ENCODE data around the gene ID3. TPM values are rescaled to one million over a fixed set of nuclear protein-coding genes. Genes with fewer than 3 reads are reported as not detected.
"Not testable (repeated sequence)": the region's sequence is repeated elsewhere in the genome, so short reads cannot be mapped to it uniquely, and the experiment has no call there.

Gene ID3
- total RNA-seq, 2 donors from 2014 or later: 8.6 to 10.7 TPM

DNA sequence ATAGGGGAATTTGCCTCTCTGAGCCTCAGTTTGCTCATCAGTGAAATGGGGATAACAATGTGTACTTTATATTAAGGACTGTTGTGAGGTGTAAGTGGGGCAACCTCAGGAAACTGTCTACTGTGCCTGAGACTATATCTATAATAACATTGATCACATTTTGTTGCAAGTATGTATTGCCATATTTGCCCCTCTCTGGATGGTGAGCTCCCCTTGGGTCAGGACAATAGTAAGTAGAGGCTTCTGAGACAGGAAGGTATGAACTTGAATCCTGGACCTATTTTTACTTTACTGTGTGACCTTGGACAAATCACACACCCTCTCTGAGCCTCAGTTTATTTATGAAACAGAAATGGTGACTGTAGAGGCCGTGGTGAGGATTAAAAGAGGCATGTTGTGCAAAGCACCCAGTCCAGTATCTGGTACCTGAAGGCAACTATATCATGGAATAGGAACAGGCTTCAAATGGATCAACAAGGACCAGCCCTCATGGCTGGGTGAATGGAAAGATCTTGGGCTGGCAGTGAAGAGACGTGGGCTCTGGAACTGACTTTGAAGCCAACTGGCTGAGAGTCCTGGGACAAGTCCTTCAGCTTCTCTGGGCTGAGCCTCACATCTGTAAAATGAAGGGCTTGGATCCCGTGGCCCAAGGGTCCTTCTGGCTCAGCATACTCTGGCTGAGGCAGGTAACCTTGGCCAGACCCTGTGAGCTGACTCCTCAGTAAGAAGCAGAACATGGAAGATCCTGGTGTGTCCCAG, 35.0 kb upstream of the ID3 start:
- peaks cover 42% of the 10 kb centered on the region for H3K4me1 Mint-ChIP-seq
- no peaks in the 10 kb centered on the region for H3K9me3 ChIP-seq (ENCODE audit: control insufficient read depth, low read length, poor library complexity, severe bottlenecking)
- DNase-seq (no peak), ATAC-seq (no peak)
- H3K27ac Mint-ChIP-seq: peak overlapping the region; percentile 84
- peak overlapping the region; percentile 49 for H3K4me3 Mint-ChIP-seq
- no peaks in the 10 kb centered on the region for H3K36me3 Mint-ChIP-seq (ENCODE audit: low read depth)
- H3K27me3 Mint-ChIP-seq: no peaks in the 10 kb centered on the region

DNA sequence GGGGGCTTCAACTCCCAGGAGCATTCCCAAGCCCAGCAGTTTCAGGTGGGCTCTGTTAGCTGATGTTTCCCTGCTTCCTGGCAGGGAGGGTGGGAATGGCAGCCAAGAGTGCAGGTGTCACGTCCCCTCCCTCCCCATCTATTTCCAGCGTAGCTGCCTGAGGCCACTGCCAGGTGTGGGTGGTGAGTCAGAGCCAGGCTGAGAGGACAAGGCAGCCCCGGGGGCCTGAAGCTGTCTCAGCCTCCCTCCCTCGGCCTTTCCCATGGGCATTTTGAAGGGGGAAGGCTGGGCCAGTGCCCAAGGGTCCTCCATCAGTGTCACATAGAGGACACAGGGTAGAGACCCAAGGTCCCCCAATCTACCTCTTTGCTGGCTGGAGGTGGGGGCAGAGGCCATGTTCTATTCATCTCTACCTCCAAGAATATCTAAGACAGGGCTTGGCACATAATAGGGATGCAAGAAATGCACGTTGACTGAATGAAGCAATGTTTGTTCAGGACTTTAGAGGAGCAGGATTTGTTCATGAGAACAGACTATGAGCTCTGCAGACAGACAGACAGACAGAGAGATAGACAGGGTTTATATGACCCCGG, 34.4 kb upstream of the ID3 start:
- Mint-ChIP-seq H3K36me3 (ENCODE audit: low read depth) (no peaks in the 10 kb centered on the region), H3K4me3 (no peak overlapping the region), H3K4me1 (peaks cover 47% of the 10 kb centered on the region), H3K27ac (peak overlapping the region; percentile 93), H3K27me3 (no peaks in the 10 kb centered on the region)
- no peaks in the 10 kb centered on the region for H3K9me3 ChIP-seq (ENCODE audit: control insufficient read depth, low read length, poor library complexity, severe bottlenecking)
- ATAC-seq (no peak), DNase-seq (no peak)

- Mint-ChIP-seq H3K4me1 (peaks cover 47% of the 10 kb centered on the region), H3K27me3 (no peaks in the 10 kb centered on the region), H3K36me3 (ENCODE audit: low read depth) (no peaks in the 10 kb centered on the region), H3K27ac (peak overlapping the region; percentile 93), H3K4me3 (peak overlapping the region; percentile 25)
- DNase-seq (no peak), ATAC-seq (no peak)
- H3K9me3 ChIP-seq (ENCODE audit: control insufficient read depth, low read length, poor library complexity, severe bottlenecking): no peaks in the 10 kb centered on the region
Observed at GRCh38 chr1:23593042-23593521, 33.8 kb upstream of the ID3 start.

DNA sequence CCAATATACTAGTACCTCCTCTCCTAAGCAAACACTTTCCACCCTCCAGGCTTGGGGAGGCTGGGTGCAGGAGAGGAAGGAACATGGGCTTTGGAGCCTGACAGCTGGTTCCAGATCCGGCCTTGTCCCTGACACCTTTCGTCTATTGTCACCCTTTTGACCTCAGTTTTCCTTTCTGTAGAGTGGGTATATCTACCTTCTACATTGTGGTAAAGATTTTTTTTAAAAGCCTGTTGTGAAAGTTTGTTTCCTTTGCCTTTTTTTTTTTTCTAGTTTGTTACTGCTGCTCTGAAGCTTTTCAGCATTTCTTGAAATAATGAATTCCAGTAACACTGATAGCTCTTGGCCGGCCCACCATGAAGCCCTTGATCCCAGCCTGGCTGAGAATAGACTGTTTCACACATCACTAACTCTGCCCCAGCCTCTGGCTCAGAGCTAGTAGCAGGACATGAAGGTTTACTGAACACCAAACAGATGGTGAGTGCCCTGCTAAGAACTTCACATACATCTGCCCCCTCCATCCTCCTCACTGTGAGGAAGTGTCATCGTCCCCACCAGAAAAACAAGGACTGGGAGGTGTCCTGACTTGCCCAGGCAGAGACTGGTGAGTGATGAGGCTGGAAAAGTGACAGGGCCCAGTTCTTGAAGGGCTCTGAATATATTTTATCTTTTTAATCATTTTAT, 33.0 kb upstream of the ID3 start:
- H3K27ac Mint-ChIP-seq: peak overlapping the region; percentile 93
- peaks cover 39% of the 10 kb centered on the region for H3K4me1 Mint-ChIP-seq
- H3K4me3 Mint-ChIP-seq: peak overlapping the region; percentile 84
- H3K9me3 ChIP-seq (ENCODE audit: control insufficient read depth, low read length, poor library complexity, severe bottlenecking): no peaks in the 10 kb centered on the region
- DNase-seq: no peak
- no peaks in the 10 kb centered on the region for H3K27me3 Mint-ChIP-seq
- no peaks in the 10 kb centered on the region for H3K36me3 Mint-ChIP-seq (ENCODE audit: low read depth)
- no peak for ATAC-seq

DNA sequence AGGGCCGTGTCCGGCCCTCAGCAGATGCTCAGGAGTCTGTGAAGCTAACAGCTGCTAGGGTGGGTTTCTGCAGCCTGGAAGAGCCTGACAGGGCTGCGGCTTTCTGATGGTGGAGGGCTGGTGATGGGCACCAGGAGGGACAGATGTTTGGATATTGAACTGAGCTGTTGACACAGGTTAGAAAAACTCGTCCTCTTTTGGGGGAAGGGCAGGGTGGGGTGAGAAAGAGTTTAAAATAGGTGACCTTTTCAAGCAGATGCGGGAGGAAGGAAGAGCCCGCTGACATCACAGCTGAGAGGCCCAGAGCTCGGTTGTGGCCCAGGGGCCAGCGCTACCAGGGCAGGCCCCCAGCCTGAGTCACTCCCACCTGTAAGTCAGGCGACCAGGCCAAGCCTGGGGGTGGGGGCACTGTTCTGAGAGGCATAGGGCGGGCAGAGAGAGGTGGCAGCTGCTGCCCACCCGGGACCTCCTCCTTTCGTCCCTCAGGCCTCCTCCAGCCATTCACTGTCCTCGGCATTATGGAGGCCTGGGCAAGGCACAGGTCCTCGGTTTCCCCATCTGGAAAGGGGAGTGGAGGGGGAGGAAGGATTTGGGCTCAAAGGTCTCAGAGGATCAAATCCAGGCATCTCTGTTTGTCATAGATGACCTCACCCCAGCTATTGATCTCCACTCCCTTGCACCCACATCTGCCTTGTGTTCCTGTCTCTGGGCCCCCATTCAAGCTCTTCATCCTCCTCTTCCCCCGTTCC, 32.3 kb upstream of the ID3 start:
- Mint-ChIP-seq H3K27ac (peak overlapping the region; percentile 93), H3K4me3 (peak overlapping the region; percentile 84), H3K4me1 (peaks cover 35% of the 10 kb centered on the region), H3K27me3 (no peaks in the 10 kb centered on the region), H3K36me3 (ENCODE audit: low read depth) (no peaks in the 10 kb centered on the region)
- DNase-seq: no peak
- no peaks in the 10 kb centered on the region for H3K9me3 ChIP-seq (ENCODE audit: control insufficient read depth, low read length, poor library complexity, severe bottlenecking)
- peak; percentile 63 for ATAC-seq

DNA sequence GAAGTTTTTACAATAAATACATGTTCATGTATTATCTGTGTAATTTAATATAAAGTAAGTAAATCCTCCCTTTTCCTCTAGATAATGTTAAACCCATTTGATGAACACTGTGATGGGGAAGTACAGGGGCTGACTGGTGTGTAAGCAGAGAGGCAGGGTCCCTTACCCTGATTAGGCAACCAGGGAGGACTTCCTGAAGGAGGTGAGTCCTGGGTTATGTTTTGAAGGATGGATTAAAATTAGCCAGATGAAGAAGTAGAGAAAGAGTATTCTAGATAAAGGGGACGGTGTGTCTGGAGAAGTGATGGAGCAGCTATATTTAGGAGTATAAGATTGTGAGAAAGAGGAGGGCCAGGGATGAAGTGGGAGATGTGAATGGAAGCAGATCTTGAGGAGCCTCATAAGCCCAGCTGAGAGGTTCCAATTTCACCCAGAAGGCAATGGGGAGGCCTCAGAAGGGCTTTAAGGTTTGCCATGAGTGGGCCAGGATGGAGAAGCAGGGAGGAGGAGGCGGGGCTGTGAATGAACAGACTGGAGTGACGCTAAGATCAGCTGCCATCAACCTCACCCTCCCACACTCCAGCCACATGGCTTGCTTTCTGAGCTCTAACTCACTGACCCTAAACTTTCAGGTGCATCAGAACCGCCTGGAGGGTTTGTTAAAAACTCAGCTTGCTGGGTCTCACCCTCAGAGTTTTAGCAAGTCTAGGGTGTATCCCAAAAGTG, 30.9 kb upstream of the ID3 start:
- peaks cover 31% of the 10 kb centered on the region for H3K4me1 Mint-ChIP-seq
- no peaks in the 10 kb centered on the region for H3K27me3 Mint-ChIP-seq
- DNase-seq (no peak), ATAC-seq (no peak)
- no peaks in the 10 kb centered on the region for H3K36me3 Mint-ChIP-seq (ENCODE audit: low read depth)
- no peaks in the 10 kb centered on the region for H3K9me3 ChIP-seq (ENCODE audit: control insufficient read depth, low read length, poor library complexity, severe bottlenecking)
- H3K27ac Mint-ChIP-seq: peak overlapping the region; percentile 81
- H3K4me3 Mint-ChIP-seq: no peak overlapping the region

- ATAC-seq (no peak), DNase-seq (no peak)
- H3K9me3 ChIP-seq (ENCODE audit: control insufficient read depth, low read length, poor library complexity, severe bottlenecking): no peaks in the 10 kb centered on the region
- H3K36me3 Mint-ChIP-seq (ENCODE audit: low read depth): no peaks in the 10 kb centered on the region
- H3K4me3 Mint-ChIP-seq: no peak overlapping the region
- H3K27ac Mint-ChIP-seq: peak overlapping the region; percentile 81
- H3K4me1 Mint-ChIP-seq: peaks cover 29% of the 10 kb centered on the region
- H3K27me3 Mint-ChIP-seq: no peaks in the 10 kb centered on the region
Observed at GRCh38 chr1:23589585-23589986, 30.3 kb upstream of the ID3 start.

GRCh38 chr1:23588749-23589548, 29.6 kb upstream of the ID3 start:
- DNase-seq: no peak
- Mint-ChIP-seq H3K4me1 (peaks cover 25% of the 10 kb centered on the region), H3K4me3 (no peak overlapping the region), H3K27ac (peak overlapping the region; percentile 81), H3K36me3 (ENCODE audit: low read depth) (no peaks in the 10 kb centered on the region), H3K27me3 (no peaks in the 10 kb centered on the region)
- no peak for ATAC-seq
- no peaks in the 10 kb centered on the region for H3K9me3 ChIP-seq (ENCODE audit: control insufficient read depth, low read length, poor library complexity, severe bottlenecking)

GRCh38 chr1:23585321-23586022, 26.2 kb upstream of the ID3 start:
- DNase-seq: no peak

DNA sequence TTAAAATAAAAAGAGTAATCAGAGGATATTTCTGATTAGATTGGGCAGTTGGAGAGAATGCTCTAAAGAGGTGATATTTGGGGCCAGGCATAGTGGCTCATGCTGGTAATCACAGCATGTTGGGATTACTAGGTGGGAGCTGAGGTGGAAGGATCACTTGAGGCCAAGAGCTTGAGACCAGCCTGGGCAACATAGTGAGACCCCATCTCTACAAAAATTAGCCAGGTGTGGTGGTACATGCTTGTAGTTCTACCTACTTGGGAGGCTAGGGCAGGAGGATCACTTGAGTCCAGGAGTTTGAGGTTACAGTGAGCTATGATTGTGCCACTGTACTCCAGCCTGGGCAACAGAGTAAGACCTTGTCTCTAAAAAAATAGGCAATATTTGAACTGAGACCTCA, 24.4 kb upstream of the ID3 start:
- ATAC-seq; H3K4me1 Mint-ChIP-seq; H3K36me3 Mint-ChIP-seq (ENCODE audit: low read depth); H3K4me3 Mint-ChIP-seq; H3K27me3 Mint-ChIP-seq; H3K27ac Mint-ChIP-seq; DNase-seq; H3K9me3 ChIP-seq (ENCODE audit: control insufficient read depth, low read length, poor library complexity, severe bottlenecking): not testable (repeated sequence)

More at GRCh38 chr1:23585321-23586022, 26.2 kb upstream of the ID3 start:
- Mint-ChIP-seq H3K4me3 (no peak overlapping the region), H3K27me3 (no peaks in the 10 kb centered on the region), H3K36me3 (ENCODE audit: low read depth) (no peaks in the 10 kb centered on the region), H3K4me1 (peaks cover 6% of the 10 kb centered on the region), H3K27ac (no peak overlapping the region)
- no peaks in the 10 kb centered on the region for H3K9me3 ChIP-seq (ENCODE audit: control insufficient read depth, low read length, poor library complexity, severe bottlenecking)
- ATAC-seq: no peak

- no peak overlapping the region for H3K4me3 Mint-ChIP-seq
- DNase-seq (no peak), ATAC-seq (no peak)
- peaks cover 11% of the 10 kb centered on the region for H3K4me1 Mint-ChIP-seq
- no peak overlapping the region for H3K27ac Mint-ChIP-seq
- no peaks in the 10 kb centered on the region for H3K27me3 Mint-ChIP-seq
- no peaks in the 10 kb centered on the region for H3K9me3 ChIP-seq (ENCODE audit: control insufficient read depth, low read length, poor library complexity, severe bottlenecking)
- no peaks in the 10 kb centered on the region for H3K36me3 Mint-ChIP-seq (ENCODE audit: low read depth)
Observed at GRCh38 chr1:23582820-23583219, 23.5 kb upstream of the ID3 start.
